Stimulated activated CD8-positive, alpha-beta memory T cell treated with anti-CD3 and anti-CD28 coated beads, Interleukin-15, amount 100 ng/mL, for 4 hours (primary cell): Measurements from ENCODE around the gene HTRA1.

Source experiments
- DNase-seq, 2 donors: peaks; one replicate each; pipeline ENCODE4 v3.0.0-alpha.2; 2020; ENCODE audit warnings: low read depth in 2 of 2

HTRA1 gene

DNA sequence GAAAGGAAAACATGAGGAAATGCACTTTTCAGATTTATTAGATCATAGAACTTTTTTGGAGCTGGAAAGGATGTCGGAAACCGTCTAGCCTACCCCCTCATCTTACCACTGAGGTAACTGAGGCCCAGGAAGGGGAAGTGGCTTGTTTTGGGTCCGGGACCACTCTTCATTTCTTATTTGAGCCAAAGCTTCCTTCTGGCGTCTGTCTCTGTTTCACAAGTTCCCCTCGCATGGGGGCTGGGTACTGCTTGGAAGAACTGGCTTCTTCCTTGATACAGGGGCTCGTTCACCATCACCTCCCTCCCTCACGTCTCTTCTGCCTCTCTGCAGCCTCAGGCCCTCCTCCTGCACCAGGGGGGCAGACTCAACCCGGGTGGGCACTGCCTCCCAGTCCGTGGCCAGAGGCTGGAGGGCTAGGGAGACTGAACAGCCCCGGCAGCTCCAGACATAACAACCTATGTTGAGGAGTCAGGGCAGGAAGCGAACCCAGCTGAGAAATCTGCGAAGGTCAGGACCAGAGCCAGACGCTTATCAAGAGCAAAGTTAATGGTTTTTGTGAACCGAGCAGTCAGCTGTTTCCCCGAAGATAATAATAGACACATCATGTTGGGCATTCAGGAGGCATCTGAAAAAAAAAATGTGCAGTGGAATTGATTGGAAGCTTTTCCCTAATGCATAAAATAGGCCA lies 12.9 kb downstream of the HTRA1 start:
- no peak for DNase-seq

DNA sequence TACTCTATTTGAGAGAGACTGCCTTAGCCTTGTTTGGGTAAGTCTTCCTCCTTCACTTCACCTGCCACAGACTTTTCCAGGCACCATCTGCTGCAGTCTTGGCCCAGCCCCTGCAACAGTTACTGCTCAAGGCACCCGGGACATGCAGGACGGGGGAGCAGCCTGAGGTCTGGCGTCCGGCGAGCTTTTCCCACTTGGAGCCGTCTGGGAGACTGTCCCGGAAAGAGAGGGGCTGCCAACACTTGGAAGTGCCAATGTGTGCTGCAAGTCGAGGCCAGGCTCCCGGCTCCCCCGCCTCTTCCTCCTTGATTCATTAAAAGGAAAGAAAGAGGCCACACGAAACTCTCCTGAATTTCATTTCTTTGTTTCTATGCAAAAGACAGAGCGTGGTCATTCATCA lies 13.7 kb downstream of the HTRA1 start:
- DNase-seq, result no peak

DNA sequence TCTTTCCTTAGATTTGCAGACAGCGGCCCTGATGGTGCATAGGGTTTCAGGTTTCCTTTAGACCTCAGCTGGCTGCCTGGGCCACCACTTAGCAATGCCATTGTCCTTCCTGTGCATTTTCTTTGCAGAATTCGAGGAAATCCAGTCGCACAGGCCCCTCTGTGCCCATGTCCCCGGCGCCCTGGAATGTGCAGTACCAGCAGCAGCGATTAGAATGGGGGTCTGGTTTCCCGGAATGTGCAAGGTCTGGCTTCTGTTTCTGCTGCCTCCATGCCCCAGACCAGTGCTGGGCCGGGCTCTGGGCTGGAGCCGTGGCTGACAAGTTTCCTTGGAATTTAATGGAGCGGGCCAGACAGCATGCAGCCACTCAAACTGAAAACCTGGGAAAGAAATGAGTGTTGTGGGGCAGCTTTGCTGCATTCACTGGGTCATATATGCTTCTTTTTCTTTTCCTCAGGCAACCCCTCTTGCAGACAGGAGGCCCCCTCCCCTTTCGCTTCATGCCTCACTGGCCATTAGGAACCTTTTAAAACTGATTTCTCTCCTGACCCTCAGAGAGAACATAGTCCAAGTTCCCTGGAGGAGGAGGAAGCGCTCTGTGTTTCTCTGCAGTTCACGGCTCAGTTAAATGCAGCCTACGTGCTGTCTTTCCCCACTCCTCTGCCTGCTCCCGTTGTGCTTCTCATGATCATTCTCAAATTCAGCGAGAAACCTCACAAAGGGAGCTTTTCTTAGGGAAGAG lies 14.4 kb downstream of the HTRA1 start:
- DNase-seq, result no peak

DNA sequence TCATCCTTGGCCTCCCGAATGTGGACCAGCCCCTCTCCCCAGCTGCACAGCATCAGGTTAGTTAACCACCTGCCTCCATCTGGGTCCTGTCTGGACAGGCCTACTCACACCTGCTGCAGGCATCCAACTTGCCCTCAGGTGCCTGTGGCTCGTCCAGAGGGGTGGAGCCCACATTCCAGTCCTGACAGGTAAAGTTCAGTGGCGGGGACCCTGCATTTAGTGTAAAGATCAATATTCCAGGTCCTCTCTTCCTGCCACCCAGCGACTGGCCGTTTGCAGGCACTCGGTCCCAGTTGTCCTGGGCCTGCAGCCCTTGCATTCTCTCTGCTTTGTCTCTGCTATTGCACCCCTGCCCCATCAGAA lies 15.0 kb downstream of the HTRA1 start:
- no peak for DNase-seq

DNA sequence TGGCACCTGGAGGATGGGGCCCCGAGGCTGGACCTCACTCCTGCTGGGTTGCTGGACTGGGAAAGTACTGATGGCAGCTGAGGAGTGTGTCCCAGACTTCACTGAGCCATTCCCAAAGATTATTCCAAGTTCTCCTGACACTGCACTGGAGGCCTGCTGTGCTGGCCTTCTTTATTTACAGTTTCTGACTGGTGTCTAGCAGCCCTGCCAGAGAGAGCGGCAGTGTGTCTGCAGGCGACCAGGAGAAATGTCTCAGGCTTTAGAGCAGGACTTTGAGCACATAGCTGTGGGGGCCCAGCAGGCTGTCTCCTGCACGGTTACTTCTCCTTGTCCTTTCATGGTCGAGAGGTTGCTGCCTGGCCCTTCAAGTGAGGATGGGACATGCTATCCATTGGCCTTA lies 16.1 kb downstream of the HTRA1 start:
- no peak for DNase-seq

DNA sequence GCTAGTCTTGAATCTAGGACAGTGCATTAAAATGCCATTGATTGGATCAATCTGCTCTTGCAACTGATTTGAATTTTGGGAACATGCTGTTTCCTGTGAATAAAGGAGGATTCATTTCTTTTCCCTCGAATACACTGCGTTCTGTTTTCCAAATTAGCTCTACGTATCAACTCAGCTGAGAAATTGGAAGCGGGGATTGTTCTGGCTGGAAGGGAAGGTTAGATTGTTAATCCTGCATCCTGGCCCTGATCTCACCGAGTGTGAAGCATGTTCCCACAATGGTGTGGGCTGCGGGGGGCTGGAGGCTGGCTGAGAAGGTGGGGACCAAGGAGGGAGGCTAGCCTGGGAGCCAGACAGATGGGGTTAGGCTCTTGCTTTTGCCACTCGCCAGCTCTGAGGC lies 17.6 kb downstream of the HTRA1 start:
- DNase-seq, result no peak

DNA sequence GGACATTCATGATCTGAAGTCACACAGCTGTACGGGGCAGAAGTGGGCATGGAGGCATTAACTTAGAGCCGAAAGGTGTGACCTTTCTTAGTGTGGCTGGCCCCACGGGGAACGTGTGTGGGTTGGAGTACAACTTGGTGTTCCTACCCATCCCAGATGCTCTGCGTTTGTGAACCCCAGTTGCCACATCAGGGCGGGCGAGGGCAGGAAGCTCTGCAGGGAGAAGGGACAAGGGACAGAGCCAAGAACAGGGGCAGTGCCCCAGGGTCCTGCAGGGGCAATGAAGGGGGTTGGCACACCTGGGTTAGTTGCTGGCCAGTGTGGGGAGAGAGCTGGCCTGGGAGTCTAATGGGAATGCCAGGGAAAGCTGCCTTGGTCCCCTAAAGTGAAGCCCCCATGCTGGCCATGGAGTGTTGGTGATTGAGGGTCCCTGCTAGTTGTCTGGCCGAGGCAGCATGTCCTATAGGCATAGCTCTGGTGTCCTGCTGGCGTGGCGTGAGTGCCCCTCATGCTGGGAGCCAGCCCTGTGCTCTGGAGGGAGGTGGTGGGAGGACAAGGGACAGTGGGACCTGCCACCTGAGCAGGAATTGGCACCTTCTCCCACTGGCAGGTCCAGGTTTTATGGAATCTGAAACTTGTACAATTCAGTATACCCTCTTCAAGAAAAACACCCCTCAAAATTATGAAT lies 18.9 kb downstream of the HTRA1 start:
- DNase-seq, result no peak

DNA sequence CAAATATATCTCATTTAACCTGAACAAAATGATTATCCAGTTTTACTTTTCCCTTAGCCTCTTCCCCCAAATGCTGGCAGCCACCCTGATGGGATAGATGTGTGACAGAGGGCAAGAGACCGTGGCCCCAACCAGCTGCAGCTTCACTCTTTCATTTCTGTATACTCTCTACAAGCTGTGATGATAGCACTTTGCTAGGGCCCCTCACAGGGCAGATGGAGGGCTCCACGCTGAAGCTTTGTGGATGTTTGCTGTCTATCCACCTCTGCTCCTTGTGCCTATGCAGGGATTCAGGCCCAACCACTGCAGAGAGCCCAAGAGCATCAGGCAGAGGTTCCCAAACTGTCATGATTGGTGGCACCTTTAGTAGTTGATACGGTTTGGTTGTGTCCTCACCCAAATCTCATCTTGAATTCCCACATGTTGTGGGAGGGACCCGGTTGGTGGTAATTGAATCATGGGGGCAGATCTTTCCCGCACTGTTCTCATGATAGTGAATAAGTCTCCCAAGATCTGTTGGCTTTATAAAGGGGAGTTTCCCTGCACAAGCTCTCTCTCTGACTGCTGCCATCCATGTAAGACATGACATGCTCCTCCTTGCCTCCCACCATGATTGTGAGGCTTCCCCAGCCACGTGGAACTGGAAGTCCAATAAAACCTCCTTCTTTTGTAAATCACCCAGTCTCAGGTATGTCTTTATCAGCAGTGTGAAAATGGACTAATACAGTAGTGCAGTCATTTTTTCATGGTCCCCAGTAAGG lies 20.1 kb downstream of the HTRA1 start:
- no peak for DNase-seq

DNA sequence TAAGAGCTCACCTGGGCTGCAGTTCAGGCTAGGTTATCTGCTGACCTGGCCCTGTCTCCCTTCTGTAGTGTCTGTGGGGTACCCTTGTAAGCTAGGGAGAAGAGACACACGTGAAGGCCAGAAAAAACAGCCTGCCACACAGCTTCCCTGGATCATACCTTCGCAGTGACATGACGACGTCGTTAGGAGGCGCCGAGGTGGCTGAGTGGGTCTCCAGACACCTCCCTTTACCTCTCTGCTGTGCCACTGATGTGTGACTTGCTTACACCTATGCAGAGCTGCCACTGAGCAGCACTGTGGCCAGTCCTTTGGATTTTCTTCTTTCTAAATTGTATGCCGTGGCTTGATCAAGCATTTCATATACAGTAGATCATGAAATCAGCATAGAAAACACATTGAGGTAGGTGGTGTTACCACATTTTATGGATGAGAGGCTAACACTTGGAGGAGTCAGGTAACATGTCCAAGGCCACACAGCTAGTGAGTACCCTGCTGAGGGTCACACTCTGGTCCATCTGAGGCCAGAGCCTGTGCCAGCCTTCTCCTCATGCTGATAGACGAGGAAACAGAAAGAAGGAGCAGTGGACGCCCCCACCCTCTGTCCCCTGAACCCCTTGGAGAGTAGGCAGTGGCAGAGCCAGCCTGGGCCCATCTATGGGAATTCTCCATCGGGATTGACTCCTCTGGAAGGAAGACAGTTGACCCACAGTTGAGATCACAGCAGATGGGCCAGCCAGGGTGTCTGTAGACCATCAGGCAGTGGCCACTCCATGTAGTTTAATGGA lies 23.1 kb downstream of the HTRA1 start:
- DNase-seq, result no peak

DNA sequence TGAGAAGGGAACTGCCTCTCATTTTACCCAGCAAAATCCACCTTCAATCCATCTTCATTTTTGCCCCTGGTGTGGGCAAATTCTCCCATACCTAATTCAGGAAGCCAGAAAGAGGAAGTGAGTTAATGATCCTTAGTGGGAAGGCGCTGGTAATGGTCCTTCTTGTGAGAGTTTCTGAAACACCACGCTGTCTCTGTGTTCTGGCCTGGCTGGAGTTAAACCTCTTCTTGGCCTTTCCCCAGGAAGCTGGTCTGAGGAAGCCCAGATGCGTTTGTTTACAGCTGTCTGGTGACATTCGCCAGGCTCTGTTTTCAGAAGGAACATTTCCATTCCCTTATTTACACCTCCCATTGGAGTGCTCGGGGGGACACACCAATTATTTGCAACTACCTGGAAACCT lies 24.3 kb downstream of the HTRA1 start:
- no peak for DNase-seq

DNA sequence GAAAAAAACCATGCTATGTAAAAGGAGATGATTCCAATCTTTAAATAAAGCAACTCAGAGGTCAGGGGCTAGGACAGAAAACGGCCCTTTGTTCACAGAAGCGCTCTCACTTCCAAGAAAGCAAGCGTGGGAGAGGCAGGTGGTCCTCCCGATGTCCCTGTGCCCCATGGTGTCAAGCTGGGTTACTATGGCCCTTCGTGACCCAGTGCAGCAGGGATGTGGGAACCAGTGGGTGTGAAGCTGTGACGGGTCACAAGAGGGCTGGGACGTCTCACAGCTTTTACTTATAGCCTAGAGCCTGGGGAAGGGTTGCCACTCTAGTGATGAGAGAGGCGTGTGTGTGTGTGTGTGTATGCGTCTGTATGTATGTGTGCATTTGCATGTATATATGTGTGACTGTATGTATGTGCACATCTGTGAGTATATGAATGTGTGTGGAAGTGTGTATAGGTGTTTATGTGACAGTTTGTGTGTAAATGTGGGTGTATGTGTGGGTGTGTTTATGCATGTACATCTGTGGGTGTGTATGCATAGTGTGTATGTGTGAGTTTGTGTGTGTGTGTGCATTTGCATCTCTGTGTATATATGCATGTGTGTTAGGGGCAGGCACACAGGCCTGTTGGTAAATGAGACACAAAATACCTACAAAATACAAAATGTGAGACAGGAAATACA lies 25.2 kb downstream of the HTRA1 start:
- no peak for DNase-seq

DNA sequence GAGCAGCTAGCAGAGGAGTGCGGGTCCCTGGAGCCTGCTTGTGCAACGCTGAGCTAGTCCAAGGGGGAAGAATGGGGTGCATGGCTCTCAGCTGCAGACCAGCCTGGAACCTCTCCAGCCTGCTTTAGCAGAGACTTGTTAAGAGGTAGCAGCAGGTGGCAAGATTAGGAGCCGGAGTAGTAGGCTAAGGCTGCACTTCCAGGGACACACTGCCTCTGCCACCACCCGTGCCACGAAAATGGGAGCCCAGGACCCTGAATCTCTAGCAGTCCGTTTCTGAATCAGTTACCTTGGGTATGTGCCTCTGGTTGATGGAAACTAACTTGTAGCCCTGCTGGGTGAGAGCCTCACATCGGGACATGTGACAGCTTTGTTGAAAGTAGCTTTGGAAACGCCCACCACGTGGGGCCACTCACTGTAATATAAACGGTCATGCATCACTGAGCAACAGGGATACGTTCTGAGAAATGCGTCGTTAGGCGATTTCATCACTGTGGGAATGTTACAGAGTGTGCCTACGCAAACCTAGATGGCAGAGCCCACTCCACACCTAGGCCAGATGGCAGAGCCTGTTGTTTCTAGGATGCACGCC lies 25.9 kb downstream of the HTRA1 start:
- DNase-seq, result no peak

DNA sequence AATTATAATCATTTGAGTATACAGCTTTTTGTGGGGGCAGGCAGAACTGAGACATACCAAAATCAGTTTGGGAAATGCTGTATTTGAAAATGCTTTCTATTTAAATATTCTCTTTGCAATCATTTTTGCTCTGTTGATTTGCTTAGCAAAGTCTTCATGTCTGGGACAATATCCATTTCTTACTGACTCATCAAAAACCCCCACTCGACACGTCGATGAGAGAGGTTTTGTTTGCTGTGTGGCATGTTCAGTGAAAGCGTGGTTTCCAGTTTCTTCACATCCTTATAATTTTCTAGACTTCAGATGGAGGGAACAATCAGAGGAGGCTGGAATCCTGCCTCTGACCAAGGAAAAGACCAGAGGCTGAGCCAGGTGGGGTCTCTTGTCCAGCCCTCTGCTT lies 28.9 kb downstream of the HTRA1 start:
- DNase-seq, result no peak

DNA sequence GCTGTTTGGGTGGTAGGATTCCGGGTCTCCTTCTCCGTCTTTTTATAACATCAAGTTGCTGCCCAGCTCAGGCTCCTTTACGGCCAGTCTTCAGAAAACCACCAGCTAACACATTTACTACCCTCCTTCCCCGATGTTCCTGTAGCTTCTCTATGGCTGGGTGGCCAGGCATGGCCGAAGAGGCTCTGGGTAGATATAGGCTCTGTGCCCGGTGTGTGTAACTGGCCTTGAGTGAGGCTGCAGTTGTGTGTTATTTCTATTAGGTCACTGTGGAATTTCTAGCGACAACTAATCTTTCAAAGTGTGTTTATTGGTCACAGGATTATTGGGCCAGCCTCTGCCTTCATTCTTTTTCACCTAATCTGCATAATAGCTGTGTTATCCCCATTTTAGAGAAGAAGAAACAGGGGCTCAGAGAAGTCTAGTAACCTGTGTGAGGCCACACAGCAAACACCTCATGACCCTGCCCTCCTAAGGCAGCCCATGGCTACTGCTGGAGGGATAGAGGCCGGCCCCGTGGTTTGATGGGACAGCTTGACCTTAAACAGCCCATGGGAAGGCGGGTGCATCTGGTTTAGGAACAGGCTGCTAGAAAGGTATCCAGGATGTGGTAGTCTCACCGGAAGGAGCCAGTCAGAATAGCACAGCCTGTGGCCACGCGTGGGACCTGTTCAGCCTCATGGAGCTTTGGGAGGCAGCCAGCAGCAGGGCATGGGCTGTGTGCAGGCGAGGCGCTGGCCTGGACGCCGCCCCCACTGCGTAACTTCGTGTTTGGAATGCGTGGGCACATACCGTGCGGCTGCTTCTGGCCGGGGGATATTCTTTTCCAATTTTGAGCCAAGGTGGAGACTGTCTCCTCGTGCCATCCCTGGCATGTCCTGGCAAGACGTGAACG lies 29.7 kb downstream of the HTRA1 start:
- no peak for DNase-seq

DNA sequence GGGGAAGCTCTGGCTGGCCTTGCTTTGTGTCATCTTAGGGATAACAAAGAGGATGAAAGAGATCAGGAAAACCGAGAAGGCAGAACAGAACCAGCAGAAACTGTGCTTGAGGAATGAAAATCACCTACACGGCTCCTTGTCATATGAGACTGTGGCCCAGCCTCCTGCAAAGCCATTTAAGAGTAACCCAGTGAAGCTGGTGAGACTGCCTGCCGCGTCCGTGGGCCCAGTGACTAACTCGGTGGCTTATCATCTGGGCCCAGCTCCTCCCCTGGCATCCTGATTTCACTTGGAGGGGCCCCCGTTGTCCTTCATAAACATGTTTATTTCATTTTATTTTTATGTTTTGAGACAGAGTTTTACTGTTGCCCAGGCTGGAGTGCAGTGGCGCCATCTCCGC lies 30.7 kb downstream of the HTRA1 start:
- DNase-seq, result no peak

DNA sequence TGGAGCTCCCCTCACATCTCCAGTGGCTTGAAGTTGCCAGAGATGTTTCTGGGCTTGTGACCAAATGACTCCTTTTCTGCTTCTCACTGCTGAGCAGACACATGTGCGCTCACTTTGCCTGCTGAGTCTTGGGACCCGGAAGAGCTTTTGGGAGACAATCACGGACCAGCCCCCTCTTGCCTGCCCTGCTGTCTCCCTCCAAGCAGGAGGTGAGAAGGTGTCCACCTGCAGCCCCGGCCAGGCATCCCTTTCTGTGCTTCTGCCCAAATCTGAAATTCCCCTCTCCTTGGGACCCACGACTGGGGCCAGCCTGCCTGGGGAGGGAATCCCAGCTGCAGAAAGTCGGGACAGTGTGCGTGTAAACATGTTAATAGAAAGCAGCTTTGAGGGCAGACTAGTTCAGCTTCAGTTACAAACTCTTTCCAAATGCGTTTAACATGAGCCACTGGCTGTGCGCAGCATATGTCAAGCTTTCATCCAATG lies 31.7 kb downstream of the HTRA1 start:
- no peak for DNase-seq

DNA sequence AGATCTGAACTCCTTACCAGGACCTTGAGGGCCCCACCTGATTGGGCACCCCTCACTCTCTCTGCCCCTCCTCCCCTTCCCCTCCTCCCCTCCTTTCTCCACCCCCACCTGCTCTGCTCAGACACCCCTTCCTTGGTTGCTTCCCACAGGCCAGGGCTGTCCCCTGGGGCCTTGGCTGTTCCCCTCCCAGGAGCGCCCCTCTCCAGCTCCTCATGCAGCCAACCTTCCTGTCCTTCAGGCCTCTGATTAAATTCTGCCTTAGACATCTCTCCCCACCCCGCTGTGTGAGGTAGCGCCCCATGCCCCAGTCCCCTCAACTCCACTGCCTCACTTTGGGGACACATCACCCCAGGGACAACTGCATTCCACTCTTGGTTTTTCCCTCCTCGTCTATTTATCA lies 32.4 kb downstream of the HTRA1 start:
- no peak for DNase-seq

DNA sequence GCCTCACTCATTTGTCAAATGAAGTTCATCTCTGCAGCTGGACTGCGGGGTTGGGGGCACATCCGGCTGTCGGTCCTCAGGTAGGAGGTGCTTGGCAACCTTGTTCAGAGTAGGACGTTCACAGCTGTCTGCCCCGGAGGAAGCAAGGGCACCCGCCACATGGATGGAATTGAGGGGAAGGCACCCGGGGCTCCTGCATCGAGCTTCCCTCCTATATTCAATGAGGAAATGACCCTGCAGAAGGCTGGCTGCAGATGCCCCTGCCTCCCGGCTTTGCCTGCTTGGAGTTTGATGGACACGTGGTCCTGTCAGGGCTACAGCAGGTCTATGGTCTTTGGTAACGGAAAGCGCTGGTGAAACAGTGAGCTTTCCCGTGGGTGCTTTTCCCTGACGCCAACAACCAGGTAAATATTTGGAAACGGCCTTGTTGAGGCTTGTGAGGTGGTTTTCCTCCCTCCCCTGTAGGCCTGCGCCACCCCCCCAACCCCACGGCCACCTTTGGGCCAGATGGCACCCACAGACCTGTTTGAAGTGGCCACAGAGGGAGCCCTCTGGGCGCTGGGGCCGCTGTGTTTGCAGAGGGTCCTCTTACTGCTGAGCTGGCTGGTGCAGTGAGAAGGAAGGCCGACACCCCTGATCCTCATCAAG lies 32.9 kb downstream of the HTRA1 start:
- no peak for DNase-seq

DNA sequence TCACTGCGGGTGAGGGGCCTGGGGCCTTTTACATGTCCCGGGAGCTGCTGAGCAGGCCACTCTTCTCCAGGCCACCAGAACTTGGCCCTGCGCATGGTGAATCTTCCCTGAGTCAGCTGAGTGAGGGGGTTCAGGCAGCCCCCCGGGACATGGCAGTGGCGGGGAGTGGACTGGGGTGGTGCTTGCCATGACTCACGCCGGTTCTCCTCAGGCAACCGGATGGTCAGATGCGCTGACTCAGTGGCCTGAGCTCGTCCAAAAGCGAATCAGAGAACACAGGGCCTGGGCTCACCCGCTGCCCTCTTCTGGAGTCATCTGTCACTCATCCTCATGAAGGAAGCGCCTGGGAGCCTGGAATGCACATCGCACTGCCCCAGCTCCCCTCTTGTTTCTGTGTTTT lies 33.5 kb downstream of the HTRA1 start:
- DNase-seq, result no peak
